ENCODE data around the gene MTPN.

DNA sequence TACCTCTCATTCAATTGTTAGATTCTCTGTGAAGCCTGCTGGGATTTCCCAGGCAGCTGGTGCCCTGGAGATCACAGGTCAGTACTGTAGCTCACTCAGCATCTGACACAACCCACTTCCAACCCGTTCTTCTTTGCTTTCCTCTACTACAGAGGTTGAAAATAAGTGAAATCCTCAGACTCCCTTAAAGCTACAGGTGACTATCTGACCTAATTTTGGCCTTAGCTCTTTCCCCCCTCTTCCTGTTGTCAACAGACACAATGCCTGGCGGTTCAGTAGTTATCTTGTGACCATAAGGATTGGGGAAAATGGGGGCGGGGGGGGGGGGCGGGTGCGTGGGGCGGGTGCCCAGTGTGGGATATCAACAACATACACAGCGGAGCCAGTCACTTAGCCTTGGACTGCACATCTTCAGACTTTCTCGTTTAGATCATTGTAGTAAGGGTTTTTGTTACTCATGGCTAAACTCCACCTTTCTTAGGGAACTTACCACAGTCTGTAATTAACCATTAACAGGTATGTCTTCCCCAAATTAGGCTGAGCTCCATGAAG is 37.8 kb downstream of the MTPN start:
- TF ChIP-seq, protein P1, sequence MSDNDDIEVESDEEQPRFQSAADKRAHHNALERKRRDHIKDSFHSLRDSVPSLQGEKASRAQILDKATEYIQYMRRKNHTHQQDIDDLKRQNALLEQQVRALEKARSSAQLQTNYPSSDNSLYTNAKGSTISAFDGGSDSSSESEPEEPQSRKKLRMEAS (IDR thresholded peaks at IDR 0.05; ENCODE audit: low read depth, low read length), result no peak
- TF ChIP-seq, protein P2, sequence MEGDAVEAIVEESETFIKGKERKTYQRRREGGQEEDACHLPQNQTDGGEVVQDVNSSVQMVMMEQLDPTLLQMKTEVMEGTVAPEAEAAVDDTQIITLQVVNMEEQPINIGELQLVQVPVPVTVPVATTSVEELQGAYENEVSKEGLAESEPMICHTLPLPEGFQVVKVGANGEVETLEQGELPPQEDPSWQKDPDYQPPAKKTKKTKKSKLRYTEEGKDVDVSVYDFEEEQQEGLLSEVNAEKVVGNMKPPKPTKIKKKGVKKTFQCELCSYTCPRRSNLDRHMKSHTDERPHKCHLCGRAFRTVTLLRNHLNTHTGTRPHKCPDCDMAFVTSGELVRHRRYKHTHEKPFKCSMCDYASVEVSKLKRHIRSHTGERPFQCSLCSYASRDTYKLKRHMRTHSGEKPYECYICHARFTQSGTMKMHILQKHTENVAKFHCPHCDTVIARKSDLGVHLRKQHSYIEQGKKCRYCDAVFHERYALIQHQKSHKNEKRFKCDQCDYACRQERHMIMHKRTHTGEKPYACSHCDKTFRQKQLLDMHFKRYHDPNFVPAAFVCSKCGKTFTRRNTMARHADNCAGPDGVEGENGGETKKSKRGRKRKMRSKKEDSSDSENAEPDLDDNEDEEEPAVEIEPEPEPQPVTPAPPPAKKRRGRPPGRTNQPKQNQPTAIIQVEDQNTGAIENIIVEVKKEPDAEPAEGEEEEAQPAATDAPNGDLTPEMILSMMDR (IDR thresholded peaks at IDR 0.05; ENCODE audit: low read depth, low read length), result no peak
